H9 (cell line): Measurements from ENCODE around the gene MLH1. TPM values are rescaled to one million over a fixed set of nuclear protein-coding genes. Genes with fewer than 3 reads are reported as not detected.

Experiments
- DNase-seq: peaks from one replicate; pipeline ENCODE4 v3.0.0-alpha.2; 2017
- H2AFZ ChIP-seq: one replicate; pipeline ENCODE4 v1.6.1; 2013; ENCODE audit warnings: mild to moderate bottlenecking, low read length, control low read depth, moderate library complexity
- H2AK5ac ChIP-seq: 2 replicates; pipeline ENCODE4 v1.6.1; 2013; ENCODE audit warnings: low read length, control low read depth, mixed read lengths; ENCODE audit not compliant: insufficient read length
- H2BK120ac ChIP-seq: one replicate; pipeline ENCODE4 v1.6.1; 2013; ENCODE audit warnings: low read depth, mild to moderate bottlenecking, low read length, control low read depth, inconsistent platforms; ENCODE audit not compliant: poor library complexity, severe bottlenecking
- H2BK12ac ChIP-seq: 2 replicates; pipeline ENCODE4 v1.6.1; 2013; ENCODE audit warnings: low read length, control low read depth, mixed read lengths, low read depth; ENCODE audit not compliant: insufficient read length
- H2BK15ac ChIP-seq: 2 replicates; pipeline ENCODE4 v1.6.1; 2013; ENCODE audit warnings: low read depth, low read length, control low read depth
- H2BK20ac ChIP-seq: one replicate; pipeline ENCODE4 v1.6.1; 2013; ENCODE audit warnings: low read depth, mild to moderate bottlenecking, low read length, control low read depth, inconsistent platforms; ENCODE audit not compliant: poor library complexity, severe bottlenecking
- H2BK5ac ChIP-seq: 2 replicates; pipeline ENCODE4 v1.6.1; 2013; ENCODE audit warnings: low read length, control low read depth, mixed read lengths; ENCODE audit not compliant: insufficient read length
- H3K14ac ChIP-seq: 2 replicates; pipeline ENCODE4 v1.6.1; 2013; ENCODE audit warnings: low read length, control low read depth; ENCODE audit not compliant: insufficient read depth
- H3K18ac ChIP-seq: 2 replicates; pipeline ENCODE4 v1.6.1; 2013; ENCODE audit warnings: low read depth, mild to moderate bottlenecking, mixed read lengths, low read length, control low read depth; ENCODE audit not compliant: insufficient read length
- H3K23ac ChIP-seq: 2 replicates; pipeline ENCODE4 v1.6.1; 2013; ENCODE audit warnings: low read length, control low read depth, mixed read lengths, low read depth; ENCODE audit not compliant: insufficient read length
- H3K23me2 ChIP-seq: 2 replicates; pipeline ENCODE4 v1.6.1; 2013; ENCODE audit warnings: low read depth, mild to moderate bottlenecking, mixed read lengths, low read length, control low read depth; ENCODE audit not compliant: insufficient read length, poor library complexity, severe bottlenecking
- H3K27ac ChIP-seq: 2 replicates; pipeline ENCODE4 v1.5.1; 2013; ENCODE audit warnings: low read length, control low read depth, mixed read lengths, low read depth; ENCODE audit not compliant: insufficient read length
- H3K27me3 ChIP-seq: 2 replicates; pipeline ENCODE4 v1.6.1; 2013; ENCODE audit warnings: low read length, control low read depth, inconsistent platforms; ENCODE audit not compliant: insufficient read depth
- H3K4ac ChIP-seq: 2 replicates; pipeline ENCODE4 v1.6.1; 2013; ENCODE audit warnings: low read depth, mild to moderate bottlenecking, control low read depth, inconsistent platforms, low read length, moderate library complexity
- H3K4me1 ChIP-seq: 2 replicates; pipeline ENCODE4 v1.6.1; 2013; ENCODE audit warnings: low read length, control low read depth, inconsistent platforms; ENCODE audit not compliant: insufficient read depth
- H3K4me2 ChIP-seq: 2 replicates; pipeline ENCODE4 v1.6.1; 2013; ENCODE audit warnings: low read length, control low read depth, mixed read lengths; ENCODE audit not compliant: insufficient read length, insufficient read depth
- H3K56ac ChIP-seq: 2 replicates; pipeline ENCODE4 v1.6.1; 2013; ENCODE audit warnings: low read depth, mild to moderate bottlenecking, mixed read lengths, low read length, control low read depth; ENCODE audit not compliant: insufficient read length
- H3K79me1 ChIP-seq: 2 replicates; pipeline ENCODE4 v1.6.1; 2013; ENCODE audit warnings: low read depth, mild to moderate bottlenecking, moderate library complexity, low read length, control low read depth, inconsistent platforms; ENCODE audit not compliant: insufficient read depth, poor library complexity, severe bottlenecking
- H3K79me2 ChIP-seq: 2 replicates; pipeline ENCODE4 v1.6.1; 2013; ENCODE audit warnings: low read length, control low read depth, inconsistent platforms; ENCODE audit not compliant: insufficient read depth
- H3K9ac ChIP-seq: 2 replicates; pipeline ENCODE4 v1.6.1; 2013; ENCODE audit warnings: low read length, control low read depth, mixed read lengths; ENCODE audit not compliant: insufficient read length; ENCODE audit errors: extremely low read depth
- H3K9me3 ChIP-seq: one replicate; pipeline ENCODE4 v1.6.1; 2013; ENCODE audit warnings: low read depth, low read length, inconsistent platforms; ENCODE audit not compliant: control insufficient read depth
- H3T11ph ChIP-seq: one replicate; pipeline ENCODE4 v1.6.1; 2013; ENCODE audit warnings: mild to moderate bottlenecking, low read length, control low read depth, inconsistent platforms
- H4K20me1 ChIP-seq: one replicate; pipeline ENCODE4 v1.6.1; 2013; ENCODE audit not compliant: control insufficient read depth, insufficient read length, insufficient read depth
- H4K5ac ChIP-seq: 2 replicates; pipeline ENCODE4 v1.6.1; 2013; ENCODE audit warnings: low read depth, mild to moderate bottlenecking, mixed read lengths, low read length, control low read depth; ENCODE audit not compliant: insufficient read length
- H4K8ac ChIP-seq: replicated peaks from 2 replicates; pipeline ENCODE4 v1.6.1; 2013; ENCODE audit warnings: low read length, control low read depth, mixed read lengths, low read depth; ENCODE audit not compliant: insufficient read length
- H4K91ac ChIP-seq: 2 replicates; pipeline ENCODE4 v1.6.1; 2013; ENCODE audit warnings: low read depth, mild to moderate bottlenecking, moderate library complexity, mixed read lengths, low read length, control low read depth; ENCODE audit not compliant: insufficient read length
- H3K27ac Mint-ChIP-seq, 3 experiments: 2 replicates in 2 of 3; 3 replicates in 1 of 3; pipeline ENCODE4 v1.8.0; 2020 to 2021; ENCODE audit warnings: mixed read lengths in 3 of 3, mild to moderate bottlenecking in 1 of 3, moderate library complexity in 1 of 3
- H3K27me3 Mint-ChIP-seq: 2 replicates; pipeline ENCODE4 v1.8.0; 2021; ENCODE audit warnings: low read depth, mild to moderate bottlenecking, moderate library complexity, mixed read lengths
- H3K36me3 Mint-ChIP-seq, 3 experiments: 2 replicates in 2 of 3; 3 replicates in 1 of 3; pipeline ENCODE4 v1.8.0; 2020 to 2021; ENCODE audit warnings: low read depth in 3 of 3, mixed read lengths in 3 of 3; ENCODE audit not compliant: insufficient read depth in 1 of 3
- H3K4me1 Mint-ChIP-seq, 2 experiments: 2 replicates each; pipeline ENCODE4 v1.8.0; 2020; ENCODE audit warnings: mixed read lengths in 2 of 2
- H3K4me3 Mint-ChIP-seq, 2 experiments: 2 replicates in 1 of 2; 3 replicates in 1 of 2; pipeline ENCODE4 v1.8.0; 2020 to 2021; ENCODE audit warnings: mild to moderate bottlenecking in 2 of 2, mixed read lengths in 2 of 2, moderate library complexity in 1 of 2
- H3K9me3 Mint-ChIP-seq, 2 experiments: 2 replicates in 1 of 2; 3 replicates in 1 of 2; pipeline ENCODE4 v1.8.0; 2020; ENCODE audit warnings: mild to moderate bottlenecking in 2 of 2, mixed read lengths in 2 of 2, moderate library complexity in 1 of 2
- WGBS: extraction: QIAGEN DNeasy Blood & Tissue Kit; methylation state at CpG from one replicate; pipeline ENCODE4 v1.1.7; 2013; ENCODE audit warnings: missing lambda C conversion rate, low lambda C conversion rate, mixed read lengths; ENCODE audit not compliant: insufficient read length; ENCODE audit errors: extremely low coverage; 5-methylcytosine and 5-hydroxymethylcytosine counted together
- total RNA-seq: library from RNA; stranded (reverse); gene quantifications from 2 replicates; pipeline ENCODE4 v1.2.1, GENCODE V29; 2021
- TF ChIP-seq, protein P1 (sequence below): fragments of 200-600 bp; sonication (generic); conservative IDR thresholded peaks from 3 replicates; pipeline ENCODE4 v1.8.0; 2021; ENCODE audit warnings: antibody characterized with exemption, mild to moderate bottlenecking

The MLH1 gene
- total RNA-seq, 1 experiment from 2014 or later: 45.1 TPM

GRCh38 chr3:36957862-36958686 lies 35.2 kb upstream of the MLH1 start:
- Histone ChIP-seq H3K23ac (no peak overlapping the region), H3K27ac (no peak overlapping the region), H3K4ac (no peak overlapping the region), H3K14ac (no peak overlapping the region), H3K4me1 (no peaks in the 10 kb centered on the region), H4K91ac (no peak overlapping the region), H3T11ph (no peak overlapping the region), H2AK5ac (no peak overlapping the region), H3K27me3 (no peaks in the 10 kb centered on the region), H2BK12ac (no peak overlapping the region), H2BK15ac (no peak overlapping the region), H2BK5ac (no peak overlapping the region), H2BK120ac (no peak overlapping the region), H3K4me2 (no peak overlapping the region), H4K5ac (no peak overlapping the region), H3K23me2 (no peaks in the 10 kb centered on the region), H4K8ac (no peak overlapping the region), H3K18ac (no peak overlapping the region), H4K20me1 (no peaks in the 10 kb centered on the region), H2BK20ac (no peak overlapping the region), H3K79me2 (no peaks in the 10 kb centered on the region), H3K9ac (no peak overlapping the region), H3K56ac (no peak overlapping the region), H3K79me1 (no peaks in the 10 kb centered on the region), H3K9me3 (no peaks in the 10 kb centered on the region), H2AFZ (no peak overlapping the region)
- no peaks in the 10 kb centered on the region; a peak in 1 of 5 replicates for H3K9me3 Mint-ChIP-seq
- no peak for DNase-seq
- no peaks in the 10 kb centered on the region for H3K36me3 Mint-ChIP-seq
- H3K4me1 Mint-ChIP-seq: peaks cover 3 to 12% of the 10 kb centered on the region in 2 experiments; a peak in 3 of 4 replicates
- no peak overlapping the region for H3K4me3 Mint-ChIP-seq
- WGBS: no CpG with 5 or more reads among the region's 3 CpGs
- H3K27me3 Mint-ChIP-seq: no peaks in the 10 kb centered on the region
- H3K27ac Mint-ChIP-seq: no peak overlapping the region
- TF ChIP-seq, protein P1, sequence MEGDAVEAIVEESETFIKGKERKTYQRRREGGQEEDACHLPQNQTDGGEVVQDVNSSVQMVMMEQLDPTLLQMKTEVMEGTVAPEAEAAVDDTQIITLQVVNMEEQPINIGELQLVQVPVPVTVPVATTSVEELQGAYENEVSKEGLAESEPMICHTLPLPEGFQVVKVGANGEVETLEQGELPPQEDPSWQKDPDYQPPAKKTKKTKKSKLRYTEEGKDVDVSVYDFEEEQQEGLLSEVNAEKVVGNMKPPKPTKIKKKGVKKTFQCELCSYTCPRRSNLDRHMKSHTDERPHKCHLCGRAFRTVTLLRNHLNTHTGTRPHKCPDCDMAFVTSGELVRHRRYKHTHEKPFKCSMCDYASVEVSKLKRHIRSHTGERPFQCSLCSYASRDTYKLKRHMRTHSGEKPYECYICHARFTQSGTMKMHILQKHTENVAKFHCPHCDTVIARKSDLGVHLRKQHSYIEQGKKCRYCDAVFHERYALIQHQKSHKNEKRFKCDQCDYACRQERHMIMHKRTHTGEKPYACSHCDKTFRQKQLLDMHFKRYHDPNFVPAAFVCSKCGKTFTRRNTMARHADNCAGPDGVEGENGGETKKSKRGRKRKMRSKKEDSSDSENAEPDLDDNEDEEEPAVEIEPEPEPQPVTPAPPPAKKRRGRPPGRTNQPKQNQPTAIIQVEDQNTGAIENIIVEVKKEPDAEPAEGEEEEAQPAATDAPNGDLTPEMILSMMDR: no peak
